Left lung (tissue), 10 donors: ENCODE data around the gene ZCWPW1. TPM values are rescaled to one million over a fixed set of nuclear protein-coding genes. Genes with fewer than 3 reads are reported as not detected.

Source experiments
- ATAC-seq: fragments of 200-7000 bp; cut with Tn5 transposase; one replicate; pipeline ENCODE4 v1.9.1; 2020; ENCODE audit warnings: moderate library complexity
- DNase-seq, 4 donors: peaks; one replicate each; pipeline ENCODE4 v3.0.0-alpha.2; 2013 to 2020
- H3K27ac ChIP-seq, 2 donors: fragments of 200-600 bp; sonication (generic) in 1 of 2; one replicate each; pipeline versions ENCODE4 v1.5.0 to v1.8.0; 2020 to 2021
- H3K27me3 ChIP-seq, 2 donors: fragments of 200-600 bp; sonication (generic) in 1 of 2; one replicate each; pipeline versions ENCODE4 v1.5.0 to v1.8.0; 2020 to 2021
- H3K36me3 ChIP-seq, 2 donors: fragments of 200-600 bp; sonication (generic) in 1 of 2; one replicate each; pipeline versions ENCODE4 v1.5.0 to v1.8.0; 2020 to 2021
- H3K4me1 ChIP-seq, 2 donors: fragments of 200-600 bp; one replicate each; pipeline ENCODE4 v1.8.0; 2021
- H3K4me3 ChIP-seq, 2 donors: fragments of 200-600 bp; sonication (generic) in 1 of 2; one replicate each; pipeline versions ENCODE4 v1.5.0 to v1.8.0; 2020 to 2021; ENCODE audit warnings: mild to moderate bottlenecking in 1 of 2
- H3K9me3 ChIP-seq, 2 donors: fragments of 200-600 bp; sonication (generic) in 1 of 2; one replicate each; pipeline versions ENCODE4 v1.5.0 to v1.8.0; 2020 to 2021
- intact Hi-C, 2 donors: fragments of 100-400 bp; cut with DNase I; formaldehyde crosslinking; loops; one replicate each; pipeline versions ENCODE4 v1.11.2 to v1.14.2; 2022
- polyA plus RNA-seq, 6 donors: library from polyadenylated mRNA; unstranded; fragments of 120-200 nt; gene quantifications; one replicate each; pipeline ENCODE4 v1.2.1, GENCODE V29; 2013; ENCODE audit not compliant: insufficient read length in 6 of 6
- total RNA-seq, 2 donors: library from RNA; stranded (reverse); fragmentation: NEBNext Ultra II Directional; extraction: Animal tissue kit (Norgen Biotek cat#: 25700); gene quantifications; one replicate each; pipeline ENCODE4 v1.2.1, GENCODE V29; 2021
- TF ChIP-seq, protein P1 (sequence below), 2 donors: fragments of 200-600 bp; sonication (generic) in 1 of 2; IDR thresholded peaks; one replicate each; pipeline versions ENCODE4 v1.5.0 to v1.8.0; 2021; ENCODE audit warnings: antibody characterized with exemption in 2 of 2
- donor health status: DM: no; HTN: yes; CAD: no.
- donor health status: DM: no; HTN: no; CAD: no.

ZCWPW1 gene
- total and polyA plus RNA-seq, 8 donors: 2.9 to 9.8 (median 8.6) TPM

DNA sequence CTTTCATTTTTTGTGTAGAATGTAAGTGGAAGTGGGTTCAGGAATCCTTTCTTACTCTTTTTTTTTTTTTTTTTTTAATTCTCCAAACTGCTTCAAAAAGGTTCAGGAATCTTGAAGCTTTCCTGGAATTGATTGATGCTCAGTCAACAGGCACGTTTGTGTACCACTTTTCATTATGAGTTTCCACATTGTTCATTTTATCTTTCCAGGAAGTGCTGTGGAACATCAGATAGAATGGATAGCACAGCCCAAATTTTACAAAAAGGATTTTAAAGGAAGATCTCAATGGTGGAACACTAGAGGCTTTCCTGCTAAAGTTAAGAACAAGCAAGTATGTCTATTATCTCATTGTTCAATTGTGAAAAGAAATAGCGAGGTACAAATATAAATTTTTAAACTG is 9.7 kb upstream of the ZCWPW1 start:
- TF ChIP-seq, protein P1, sequence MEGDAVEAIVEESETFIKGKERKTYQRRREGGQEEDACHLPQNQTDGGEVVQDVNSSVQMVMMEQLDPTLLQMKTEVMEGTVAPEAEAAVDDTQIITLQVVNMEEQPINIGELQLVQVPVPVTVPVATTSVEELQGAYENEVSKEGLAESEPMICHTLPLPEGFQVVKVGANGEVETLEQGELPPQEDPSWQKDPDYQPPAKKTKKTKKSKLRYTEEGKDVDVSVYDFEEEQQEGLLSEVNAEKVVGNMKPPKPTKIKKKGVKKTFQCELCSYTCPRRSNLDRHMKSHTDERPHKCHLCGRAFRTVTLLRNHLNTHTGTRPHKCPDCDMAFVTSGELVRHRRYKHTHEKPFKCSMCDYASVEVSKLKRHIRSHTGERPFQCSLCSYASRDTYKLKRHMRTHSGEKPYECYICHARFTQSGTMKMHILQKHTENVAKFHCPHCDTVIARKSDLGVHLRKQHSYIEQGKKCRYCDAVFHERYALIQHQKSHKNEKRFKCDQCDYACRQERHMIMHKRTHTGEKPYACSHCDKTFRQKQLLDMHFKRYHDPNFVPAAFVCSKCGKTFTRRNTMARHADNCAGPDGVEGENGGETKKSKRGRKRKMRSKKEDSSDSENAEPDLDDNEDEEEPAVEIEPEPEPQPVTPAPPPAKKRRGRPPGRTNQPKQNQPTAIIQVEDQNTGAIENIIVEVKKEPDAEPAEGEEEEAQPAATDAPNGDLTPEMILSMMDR (IDR thresholded peaks at IDR 0.05): no peak
- no peaks in the 10 kb centered on the region for H3K9me3 ChIP-seq

DNA sequence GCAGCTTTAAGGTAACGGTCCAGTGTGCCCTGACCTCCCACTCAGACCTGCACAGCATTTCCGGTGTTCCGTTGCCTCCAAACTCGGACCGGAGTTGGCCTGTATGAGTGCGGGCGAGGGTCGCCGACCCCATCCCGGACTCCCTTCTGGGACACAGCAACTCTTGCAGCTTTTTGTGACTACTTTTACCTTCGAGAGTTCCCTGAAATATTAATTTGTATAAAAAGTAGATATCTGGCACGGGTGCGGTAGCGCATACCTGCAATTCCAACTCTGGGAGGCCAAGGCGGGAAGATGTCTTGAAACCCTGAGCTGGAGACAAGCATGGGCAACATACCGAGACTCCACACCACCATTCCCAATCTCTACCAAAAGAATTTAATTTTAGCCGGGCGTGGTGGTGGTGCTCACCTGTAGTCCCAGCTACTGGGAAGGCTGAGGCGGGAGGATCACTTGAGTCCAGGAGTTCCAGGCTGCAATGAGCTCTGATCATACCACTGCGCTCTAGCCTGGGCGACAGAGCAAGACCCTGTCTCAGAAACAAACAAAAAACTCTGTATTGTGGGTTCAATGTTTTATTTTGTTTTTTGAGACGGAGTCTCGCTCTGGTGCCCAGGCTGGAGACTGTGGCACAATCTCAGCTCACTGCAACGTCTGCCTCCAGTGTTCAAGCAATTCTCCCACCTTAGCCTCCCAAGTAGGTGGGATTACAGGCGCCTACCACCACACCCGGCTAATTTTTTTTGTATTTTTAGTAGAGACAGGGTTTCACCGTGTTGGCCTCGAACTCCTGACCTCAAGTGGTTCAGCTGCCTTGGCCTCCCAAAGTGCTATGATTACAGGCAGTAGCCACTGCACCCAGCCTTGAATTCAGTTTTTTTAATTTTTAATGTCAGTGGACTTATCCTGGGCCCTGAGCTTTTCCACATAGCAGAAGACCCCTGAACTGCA is 8.9 kb upstream of the ZCWPW1 start:
- Histone ChIP-seq H3K4me3 (peak overlapping the region in 1 of 2 donors; percentile 87), H3K27me3 (no peaks in the 10 kb centered on the region), H3K27ac (peak overlapping the region; percentile 94 to 96), H3K4me1 (peaks cover 6 to 40% of the 10 kb centered on the region in 2 donors), H3K9me3 (no peaks in the 10 kb centered on the region), H3K36me3 (peaks cover 0 to 26% of the 10 kb centered on the region in 2 donors)
- no peak for DNase-seq
- intact Hi-C loops: no loop called here
- TF ChIP-seq, protein P1 (IDR thresholded peaks at IDR 0.05): no peak
- no peak for ATAC-seq

More for the DNA sequence above, 9.7 kb upstream of the ZCWPW1 start:
- intact Hi-C loops: no loop called here
- ATAC-seq (no peak), DNase-seq (no peak)
- no peak overlapping the region for H3K4me3 ChIP-seq
- H3K36me3 ChIP-seq: peaks cover 0 to 19% of the 10 kb centered on the region in 2 donors
- H3K27ac ChIP-seq: peak overlapping the region in 1 of 2 donors; percentile 4
- H3K4me1 ChIP-seq: peaks cover 6 to 32% of the 10 kb centered on the region in 2 donors
- H3K27me3 ChIP-seq: no peaks in the 10 kb centered on the region

DNA sequence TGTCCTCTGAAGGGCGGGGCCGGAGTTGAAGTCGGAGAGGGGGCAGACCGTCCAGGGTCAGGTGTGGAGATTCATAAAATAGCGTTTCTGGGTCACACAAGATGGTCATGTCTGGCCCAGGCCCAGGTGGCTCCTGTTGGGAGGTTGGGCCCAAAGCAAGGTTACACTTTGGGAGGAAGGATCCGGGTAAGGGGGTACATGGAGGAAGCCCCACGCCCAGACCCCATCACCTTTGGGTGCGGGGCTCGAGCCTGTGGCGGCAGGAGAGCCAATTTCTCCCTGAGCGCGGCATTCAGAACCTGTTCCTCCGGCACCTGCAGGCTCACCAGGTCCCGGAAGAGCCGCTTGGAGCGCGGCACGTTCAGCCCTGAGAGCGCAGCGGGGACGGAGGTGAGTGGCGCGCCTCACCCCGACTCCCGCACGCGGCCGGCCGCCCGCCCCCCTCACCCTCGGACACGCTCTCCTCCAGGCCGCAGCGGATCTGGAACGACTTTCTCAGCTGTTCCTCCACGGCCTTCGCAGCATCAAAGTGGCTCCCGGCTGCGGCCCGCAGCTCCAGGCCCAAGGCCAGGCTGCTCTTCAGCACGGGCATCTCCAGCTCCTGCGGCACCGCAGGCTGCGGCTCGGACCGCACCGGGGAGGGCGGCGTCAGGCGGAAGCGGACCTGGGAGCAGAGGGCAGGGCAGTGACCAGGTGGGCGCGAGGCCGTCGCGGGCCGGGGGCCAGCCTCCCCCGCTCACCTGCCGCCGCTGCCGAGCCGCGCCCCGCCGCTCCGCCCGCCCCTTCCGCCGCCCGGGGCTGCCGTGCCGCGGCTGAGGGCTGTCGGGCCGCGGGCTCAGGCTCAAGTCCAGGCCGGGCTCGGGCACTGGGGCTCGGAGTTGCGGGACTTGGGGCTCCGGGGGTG is 7.2 kb upstream of the ZCWPW1 start:
- intact Hi-C loops: no loop called here
- no peaks in the 10 kb centered on the region for H3K9me3 ChIP-seq
- peaks cover 0 to 37% of the 10 kb centered on the region in 2 donors for H3K36me3 ChIP-seq
- peak overlapping the region; percentile 71 to 87 for H3K4me3 ChIP-seq
- DNase-seq (peak in 2 of 4 donors; percentile 40 to 88), ATAC-seq (peak; percentile 49)
- H3K27me3 ChIP-seq: no peaks in the 10 kb centered on the region
- H3K4me1 ChIP-seq: peaks cover 14 to 57% of the 10 kb centered on the region in 2 donors
- TF ChIP-seq, protein P1 (IDR thresholded peaks at IDR 0.05): no peak
- H3K27ac ChIP-seq: peak overlapping the region; percentile 94 to 96

DNA sequence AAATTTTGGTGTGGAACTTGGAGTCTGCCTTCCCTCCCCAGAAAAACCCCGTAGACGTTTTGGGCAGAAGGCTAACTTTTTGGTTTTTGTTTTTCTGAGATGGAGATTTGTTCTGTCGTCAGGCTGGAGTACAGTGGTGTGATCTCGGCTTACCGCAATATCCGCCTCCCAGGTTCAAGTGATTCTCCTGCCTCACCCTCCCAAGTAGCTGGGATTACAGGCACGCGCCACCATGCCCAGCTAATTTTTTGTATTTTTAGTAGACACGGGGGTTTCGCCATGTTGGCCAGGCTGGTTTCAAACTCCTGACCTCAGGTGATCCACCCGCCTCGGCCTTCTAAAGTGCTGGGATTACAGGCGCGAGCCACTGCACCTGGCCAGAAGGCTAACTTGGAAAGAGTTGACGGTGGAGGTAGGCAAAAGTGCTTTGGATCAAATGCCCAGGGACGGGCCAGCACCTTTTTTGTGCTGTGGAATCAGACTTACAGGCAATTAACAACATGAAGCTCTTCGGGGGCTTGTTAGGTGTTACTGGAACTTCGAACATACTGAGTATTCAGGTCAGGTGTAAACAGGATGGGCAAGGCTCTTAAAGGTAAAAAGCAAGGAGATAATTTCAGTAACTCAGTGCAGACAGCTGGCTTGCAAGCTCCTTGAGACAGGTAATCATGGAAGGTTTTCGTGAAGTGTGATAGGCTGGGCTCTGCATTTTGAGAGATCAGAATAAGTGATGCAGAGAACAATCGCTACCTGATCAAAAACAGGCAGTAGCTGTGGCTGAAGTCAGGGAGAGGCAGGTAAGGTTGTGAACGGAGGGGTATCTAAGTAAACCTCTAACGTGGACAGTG is 6.0 kb upstream of the ZCWPW1 start:
- H3K4me1 ChIP-seq: peaks cover 17 to 63% of the 10 kb centered on the region in 2 donors

More for the DNA sequence above, 6.0 kb upstream of the ZCWPW1 start:
- ATAC-seq: no peak
- intact Hi-C loops: no loop called here
- H3K9me3 ChIP-seq: no peaks in the 10 kb centered on the region
- no peaks in the 10 kb centered on the region for H3K27me3 ChIP-seq
- peak overlapping the region in 1 of 2 donors; percentile 87 for H3K4me3 ChIP-seq
- TF ChIP-seq, protein P1 (IDR thresholded peaks at IDR 0.05): no peak
- DNase-seq: peak in 1 of 4 donors; percentile 28
- peaks cover 0 to 37% of the 10 kb centered on the region in 2 donors for H3K36me3 ChIP-seq
- H3K27ac ChIP-seq: peak overlapping the region; percentile 5 to 96
